GM12872 (cell line): ENCODE measurements around the gene IGF1R.

Experiments
- TF ChIP-seq, protein P1 (sequence below): IDR thresholded peaks from 3 replicates; pipeline ENCODE4 v1.5.1; 2011; ENCODE audit warnings: low read depth, mild to moderate bottlenecking, low read length, moderate library complexity; ENCODE audit not compliant: insufficient read depth

Gene IGF1R

GRCh38 chr15:98686983-98687382, 38.6 kb downstream of the IGF1R start:
- TF ChIP-seq, protein P1, sequence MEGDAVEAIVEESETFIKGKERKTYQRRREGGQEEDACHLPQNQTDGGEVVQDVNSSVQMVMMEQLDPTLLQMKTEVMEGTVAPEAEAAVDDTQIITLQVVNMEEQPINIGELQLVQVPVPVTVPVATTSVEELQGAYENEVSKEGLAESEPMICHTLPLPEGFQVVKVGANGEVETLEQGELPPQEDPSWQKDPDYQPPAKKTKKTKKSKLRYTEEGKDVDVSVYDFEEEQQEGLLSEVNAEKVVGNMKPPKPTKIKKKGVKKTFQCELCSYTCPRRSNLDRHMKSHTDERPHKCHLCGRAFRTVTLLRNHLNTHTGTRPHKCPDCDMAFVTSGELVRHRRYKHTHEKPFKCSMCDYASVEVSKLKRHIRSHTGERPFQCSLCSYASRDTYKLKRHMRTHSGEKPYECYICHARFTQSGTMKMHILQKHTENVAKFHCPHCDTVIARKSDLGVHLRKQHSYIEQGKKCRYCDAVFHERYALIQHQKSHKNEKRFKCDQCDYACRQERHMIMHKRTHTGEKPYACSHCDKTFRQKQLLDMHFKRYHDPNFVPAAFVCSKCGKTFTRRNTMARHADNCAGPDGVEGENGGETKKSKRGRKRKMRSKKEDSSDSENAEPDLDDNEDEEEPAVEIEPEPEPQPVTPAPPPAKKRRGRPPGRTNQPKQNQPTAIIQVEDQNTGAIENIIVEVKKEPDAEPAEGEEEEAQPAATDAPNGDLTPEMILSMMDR: no peak

- TF ChIP-seq, protein P1: no peak
These were observed 41.1 kb downstream of the IGF1R start for GRCh38 chr15:98689431-98689861.

- TF ChIP-seq, protein P1: no peak
These were observed 42.1 kb downstream of the IGF1R start for GRCh38 chr15:98690272-98690950.

GRCh38 chr15:98692213-98692612, 43.9 kb downstream of the IGF1R start:
- TF ChIP-seq, protein P1: no peak

DNA sequence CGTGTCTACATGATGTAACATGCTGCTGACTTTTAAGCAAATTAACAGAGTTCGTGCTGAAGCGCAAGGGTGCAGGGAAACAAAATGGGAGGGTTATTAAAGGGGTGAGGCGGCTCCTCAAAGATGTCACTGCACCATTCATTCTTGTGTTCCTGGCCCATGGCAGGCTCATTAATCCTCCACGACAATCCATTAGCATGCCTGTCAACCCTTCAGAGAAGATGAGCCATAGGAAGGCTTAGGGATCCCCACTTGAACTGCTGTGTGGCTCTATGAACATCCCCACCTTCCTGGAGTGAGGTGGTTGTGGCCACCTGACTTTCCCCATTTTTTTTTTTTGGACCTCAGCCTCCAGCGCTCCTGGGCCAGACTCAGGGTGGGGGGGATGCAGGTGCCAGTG, 45.8 kb downstream of the IGF1R start:
- TF ChIP-seq, protein P1: no peak

GRCh38 chr15:98698792-98699191, 50.5 kb downstream of the IGF1R start:
- TF ChIP-seq, protein P1: no peak

GRCh38 chr15:98699591-98700424, 51.5 kb downstream of the IGF1R start:
- TF ChIP-seq, protein P1: no peak
